Activated CD4-positive, CD25-positive, alpha-beta regulatory T cell treated with anti-CD3 and anti-CD28 coated beads, Interleukin-2, amount 50 U/mL, for 24 hours (primary cell): ENCODE results near the gene LOX.
"Not testable (repeated sequence)": the region's sequence is repeated elsewhere in the genome, so short reads cannot be mapped to it uniquely, and the experiment has no call there.

Experiments used
- ATAC-seq, 2 donors: fragments of 150-1000 bp; cut with Tn5 transposase; one replicate each; pipeline ENCODE4 v1.10.0; 2021; ENCODE audit warnings: mild to moderate bottlenecking in 1 of 2, moderate library complexity in 1 of 2

Gene LOX

GRCh38 chr5:122095158-122095557 is 17.1 kb upstream of the LOX start:
- no peak for ATAC-seq

DNA sequence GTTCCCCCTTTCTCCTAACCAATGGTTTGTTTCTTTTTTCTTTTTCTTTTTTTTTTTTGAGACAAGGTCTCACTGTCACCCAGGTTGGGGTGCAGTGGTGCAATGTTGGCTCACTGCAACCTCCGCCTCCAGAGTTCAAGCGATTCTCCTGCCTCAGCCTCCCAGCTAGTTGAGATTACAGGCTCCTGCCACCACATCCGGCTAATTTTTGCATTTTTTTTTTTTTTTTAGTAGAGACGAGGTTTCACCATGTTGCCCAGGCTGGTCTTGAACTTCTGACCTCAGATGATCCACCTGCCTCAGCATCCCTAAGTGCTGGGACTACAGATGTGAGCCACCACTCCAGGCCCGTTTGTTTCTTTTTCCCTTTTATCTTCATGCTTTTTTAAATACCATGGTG is 16.2 kb upstream of the LOX start:
- not testable (repeated sequence) for ATAC-seq

- ATAC-seq: no peak
These were observed 15.5 kb upstream of the LOX start for GRCh38 chr5:122093415-122094180.

GRCh38 chr5:122091936-122092600 is 14.0 kb upstream of the LOX start:
- no peak for ATAC-seq

DNA sequence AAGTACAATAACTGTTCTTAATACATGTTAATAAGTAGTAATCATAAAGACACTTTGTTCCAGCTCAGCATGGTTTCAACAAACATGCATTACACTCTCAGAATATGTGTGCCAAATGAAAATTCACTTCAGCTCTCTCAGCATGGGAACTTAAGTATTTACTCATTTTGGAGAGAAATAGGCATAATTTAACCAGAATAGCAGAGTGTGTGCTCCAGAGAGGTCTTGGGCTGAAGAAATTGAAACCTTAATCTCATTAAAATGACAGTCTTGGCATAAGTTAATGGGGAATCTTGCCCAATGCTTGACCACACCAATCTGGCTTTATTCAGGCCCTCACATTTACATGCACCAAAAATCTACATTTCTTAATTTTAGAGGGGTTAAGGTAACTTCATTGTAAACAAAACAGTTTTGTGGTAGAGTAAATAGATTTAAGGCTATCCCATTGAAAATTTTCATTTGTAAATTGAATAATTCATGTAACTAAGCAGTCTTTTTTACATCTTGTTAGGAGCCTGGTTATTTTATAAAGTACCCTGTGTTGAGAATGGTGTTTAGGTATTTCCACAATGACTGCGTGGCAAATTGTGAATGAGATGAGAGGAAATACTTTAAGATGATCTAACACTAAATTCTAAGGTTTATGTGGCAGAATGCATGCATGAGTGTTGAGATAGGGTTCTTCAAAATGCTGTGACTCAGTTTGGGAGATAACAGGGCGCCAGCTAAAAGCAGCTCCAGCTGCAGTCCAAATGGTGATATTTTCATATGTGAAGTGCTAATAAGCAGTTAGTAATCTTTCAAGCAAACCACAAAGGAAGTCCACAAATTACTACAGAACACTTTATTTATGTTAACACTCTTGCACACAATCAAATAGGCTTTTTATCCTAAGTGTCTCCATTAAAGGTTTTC is 11.3 kb upstream of the LOX start:
- no peak for ATAC-seq

- ATAC-seq: no peak
These were observed 7.0 kb upstream of the LOX start for GRCh38 chr5:122085041-122085440.

GRCh38 chr5:122083535-122083934 is 5.5 kb upstream of the LOX start:
- ATAC-seq: no peak

GRCh38 chr5:122081541-122081940 is 3.5 kb upstream of the LOX start:
- ATAC-seq: no peak

DNA sequence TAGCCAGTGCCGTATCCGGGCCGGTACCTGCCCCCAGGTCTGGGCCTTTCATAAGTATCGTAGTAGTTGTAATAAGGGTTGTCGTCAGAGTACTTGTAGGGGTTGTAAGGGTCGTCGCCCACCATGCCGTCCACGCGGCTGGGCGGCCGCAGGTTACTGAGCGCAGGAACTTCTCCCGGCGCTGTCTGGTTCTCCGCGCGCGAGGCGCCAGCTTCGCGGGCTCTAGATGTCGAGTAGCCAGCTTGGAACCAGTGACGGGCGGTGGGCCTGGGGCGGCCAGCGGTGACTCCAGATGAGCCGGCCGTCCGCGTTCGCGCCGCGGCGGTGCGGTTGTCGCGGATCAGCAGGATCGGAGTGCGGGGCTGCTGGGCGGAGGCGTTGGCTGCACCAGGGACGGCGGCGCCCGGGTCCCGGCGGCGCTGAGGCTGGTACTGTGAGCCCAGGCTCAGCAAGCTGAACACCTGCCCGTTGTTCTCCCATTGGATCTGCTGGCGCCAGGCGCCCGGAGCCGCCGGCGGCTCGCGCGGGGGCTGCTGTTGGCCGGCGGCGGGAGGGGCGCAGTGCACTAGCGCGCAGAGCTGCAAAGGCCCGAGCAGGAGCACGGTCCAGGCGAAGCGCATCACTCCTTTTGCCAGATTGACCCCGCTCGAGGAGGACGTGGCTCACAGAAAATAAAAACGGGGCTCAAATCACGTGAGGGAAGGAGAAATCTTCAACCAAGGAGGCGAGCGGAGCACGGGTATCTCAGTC is 518 bp downstream of the LOX start:
- no peak for ATAC-seq

DNA sequence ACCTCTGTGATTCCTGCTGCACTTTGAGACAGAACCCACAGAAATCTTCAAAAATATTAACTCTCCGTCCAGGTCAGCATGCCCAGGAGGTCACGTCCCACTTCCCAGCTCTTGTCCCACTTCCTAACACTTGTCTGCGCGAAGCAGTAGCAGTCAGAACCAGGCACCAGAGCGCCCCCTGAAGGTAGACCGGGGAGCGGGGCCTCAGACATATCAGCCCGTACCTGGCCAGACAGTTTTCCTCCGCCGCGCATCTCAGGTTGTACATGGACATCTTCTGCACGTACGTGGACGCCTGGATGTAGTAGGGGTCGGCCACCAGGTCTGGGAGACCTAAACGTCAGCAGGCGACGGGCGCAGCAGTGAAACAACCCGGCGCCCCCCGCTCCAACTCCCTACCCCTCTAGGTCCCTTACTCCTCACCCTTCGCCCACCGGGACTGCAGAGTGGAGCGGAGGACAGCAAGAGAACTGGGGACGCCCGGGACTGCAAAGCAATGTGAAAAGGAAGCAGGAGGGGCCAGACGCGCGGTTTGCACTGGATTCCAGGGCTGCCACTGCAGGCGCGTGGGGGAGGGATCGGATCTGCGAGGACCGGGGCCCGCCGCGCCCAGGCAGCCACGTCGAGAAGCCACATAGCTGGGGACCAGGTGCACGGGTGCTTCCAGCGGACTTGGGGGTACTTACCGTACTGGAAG is 1.2 kb downstream of the LOX start:
- ATAC-seq: no peak

- ATAC-seq: no peak
These were observed 2.0 kb downstream of the LOX start for GRCh38 chr5:122076050-122076461.

- ATAC-seq: no peak
These were observed 4.2 kb downstream of the LOX start for GRCh38 chr5:122073864-122074263.

DNA sequence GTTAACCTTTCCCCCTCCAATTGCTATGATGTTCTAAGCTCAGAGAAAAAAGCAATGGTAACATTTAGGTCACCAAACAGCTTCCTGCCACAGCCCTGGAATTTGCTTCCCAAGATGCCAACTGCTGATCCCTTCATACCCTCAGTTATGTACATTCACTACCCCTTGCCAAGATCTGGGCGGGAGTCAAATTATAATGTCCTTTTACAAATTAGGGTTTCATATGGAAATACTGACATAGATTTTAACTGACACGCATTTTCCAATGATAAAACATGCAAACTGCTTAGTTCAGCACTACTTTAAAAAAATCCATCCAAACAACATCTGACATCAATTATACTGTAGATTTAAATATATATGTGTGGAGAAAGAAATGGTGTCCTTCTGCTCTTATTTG is 5.0 kb downstream of the LOX start:
- no peak for ATAC-seq

GRCh38 chr5:122067390-122067789 is 10.7 kb downstream of the LOX start:
- no peak for ATAC-seq

DNA sequence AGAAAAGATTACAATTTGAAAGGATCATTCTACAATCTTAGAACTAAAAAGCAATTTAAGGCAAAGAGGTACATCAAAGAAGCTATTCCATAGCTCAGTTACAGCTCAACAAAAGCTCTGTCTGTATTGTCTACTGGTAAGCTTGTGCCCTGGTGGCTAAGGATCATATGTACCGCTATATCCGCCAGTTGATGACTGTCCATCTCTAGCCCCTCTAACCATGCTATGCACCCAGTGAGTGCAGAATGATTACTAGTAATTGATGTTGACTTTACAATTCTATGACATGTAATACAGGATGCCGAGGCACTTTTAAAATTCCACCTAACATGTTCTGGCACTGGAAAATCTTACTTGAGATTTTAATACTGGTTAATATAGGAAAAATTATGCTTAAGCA is 13.1 kb downstream of the LOX start:
- ATAC-seq: no peak

DNA sequence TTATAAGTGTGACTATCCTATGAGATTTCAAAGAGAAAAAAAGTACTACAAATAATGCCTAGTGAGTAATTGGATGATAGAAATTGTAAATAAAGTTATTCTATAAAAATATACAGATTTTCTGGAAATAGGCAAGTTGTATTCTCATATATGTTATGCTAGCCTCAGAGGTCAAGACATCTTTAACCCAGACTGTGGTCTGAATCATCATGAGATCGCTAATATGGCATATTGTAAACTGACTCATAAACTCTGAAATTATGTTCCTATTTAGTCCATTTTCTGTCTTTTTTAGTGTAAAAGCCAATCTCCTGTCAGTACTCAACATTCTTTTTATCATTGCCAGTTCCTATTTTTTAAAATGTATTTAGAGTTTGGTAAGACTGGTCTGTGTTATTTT is 14.2 kb downstream of the LOX start:
- ATAC-seq: no peak

- no peak for ATAC-seq
These were observed 15.9 kb downstream of the LOX start for GRCh38 chr5:122062205-122062604.

- no peak for ATAC-seq
These were observed 21.1 kb downstream of the LOX start for GRCh38 chr5:122056913-122057312.

DNA sequence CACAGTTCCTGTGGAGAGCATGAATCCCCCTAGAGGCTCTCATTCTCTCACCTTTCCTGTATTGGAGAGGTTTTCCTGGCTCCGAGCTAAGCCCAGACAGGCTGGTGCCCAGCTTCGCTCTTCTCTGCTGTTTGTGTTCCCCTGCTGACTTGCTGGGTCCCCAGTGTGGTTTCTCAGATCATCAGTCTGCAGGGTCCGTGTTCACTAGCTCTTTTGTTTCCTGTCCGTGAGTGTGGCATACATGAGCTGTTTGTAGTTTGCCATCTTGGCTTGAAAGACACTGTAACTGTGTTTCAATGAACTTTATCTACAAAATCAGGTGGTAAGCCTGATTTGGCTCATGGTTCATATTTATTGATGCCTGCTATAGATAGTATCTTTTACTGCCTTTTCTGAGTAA is 23.8 kb downstream of the LOX start:
- ATAC-seq: no peak

DNA sequence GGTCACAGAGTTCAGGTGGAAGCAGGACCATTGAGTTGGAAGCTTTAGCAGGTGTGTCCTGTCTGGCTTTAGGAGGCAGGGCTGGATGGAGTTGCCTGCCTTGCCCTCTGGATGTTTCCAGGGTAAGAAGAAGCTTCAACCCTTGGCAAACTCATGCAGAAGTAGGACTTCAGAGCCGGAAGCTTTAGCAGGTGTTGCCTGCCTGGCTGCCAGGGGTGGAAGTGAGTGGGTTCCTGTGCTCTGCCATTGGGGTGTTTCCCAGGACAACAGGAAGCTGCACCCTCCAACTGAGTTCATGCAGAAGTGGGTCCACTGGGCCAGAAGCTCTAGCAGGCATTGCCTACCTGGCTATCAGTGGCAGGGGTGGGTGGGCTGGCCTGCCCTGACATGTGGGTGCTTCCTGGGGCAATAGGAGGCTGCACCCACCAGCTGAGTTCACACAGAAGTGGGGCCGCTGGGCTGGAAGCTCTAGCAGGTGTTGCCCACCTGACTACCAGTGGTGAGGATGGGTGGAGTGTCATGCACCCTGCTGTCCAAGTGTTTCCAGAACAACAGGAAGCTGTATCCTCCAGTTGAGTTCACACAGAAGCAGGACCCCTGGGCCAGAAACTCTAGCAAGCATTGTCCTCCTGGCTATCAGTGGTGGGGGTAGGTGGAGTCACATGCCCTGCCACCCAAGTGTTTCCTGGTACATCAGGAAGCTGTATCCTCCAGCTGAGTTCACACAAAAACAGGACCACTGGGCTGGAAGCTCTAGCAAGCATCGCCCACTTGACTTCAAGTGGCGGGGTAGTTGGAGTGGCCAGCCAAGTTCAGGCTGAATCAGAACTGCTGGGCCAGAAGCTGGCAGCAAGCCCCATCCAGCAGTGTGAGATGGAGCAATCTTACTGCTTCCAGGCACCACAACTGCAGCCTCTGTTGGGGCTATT is 24.6 kb downstream of the LOX start:
- ATAC-seq: no peak

DNA sequence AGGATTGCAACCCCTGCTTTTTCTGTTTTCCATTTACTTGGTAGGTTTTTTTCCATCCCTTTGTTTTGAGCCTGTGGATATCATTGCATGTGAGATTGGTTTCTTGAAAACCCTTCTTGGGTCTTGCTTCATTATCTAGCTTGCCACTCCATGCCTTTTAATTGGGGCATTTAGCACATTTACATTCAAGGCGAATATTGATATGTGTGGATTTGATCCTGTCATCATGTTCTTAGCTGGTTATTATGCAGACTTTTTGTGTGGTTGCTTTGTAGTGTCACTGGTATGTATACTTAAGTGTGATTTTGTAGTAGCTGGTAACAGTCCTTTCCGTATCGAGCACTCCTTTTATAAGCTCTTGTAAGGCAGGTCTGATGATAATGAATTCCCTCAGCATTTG is 26.5 kb downstream of the LOX start:
- no peak for ATAC-seq
